CD14-positive monocyte (primary cell): ENCODE results near the gene PDK2. TPM values are rescaled to one million over a fixed set of nuclear protein-coding genes. Genes with fewer than 3 reads are reported as not detected.
A peak's percentile ranks its signal among the peaks of the same experiment; 100 is the strongest.

ENCODE experiments used
- DNase-seq, 3 donors: peaks; one replicate each; pipeline ENCODE4 v3.0.0-alpha.2; 2011 to 2022
- H2AFZ ChIP-seq: 2 replicates; pipeline ENCODE4 v1.6.0; 2012; ENCODE audit warnings: mild to moderate bottlenecking, low read depth, low read length, inconsistent platforms; ENCODE audit not compliant: insufficient read depth, poor library complexity, severe bottlenecking
- H3K27ac ChIP-seq, 2 donors: 1 replicate in 1 of 2; 2 replicates in 1 of 2; pipeline ENCODE4 v1.5.1; 2012 to 2013; ENCODE audit warnings: low read length in 2 of 2, control low read depth in 1 of 2, inconsistent platforms in 1 of 2, low read depth in 1 of 2, mild to moderate bottlenecking in 1 of 2
- H3K27me3 ChIP-seq, 2 donors: one replicate each; pipeline versions ENCODE4 v1.6.0 to v1.6.1; 2011 to 2013; ENCODE audit warnings: low read length in 2 of 2; ENCODE audit not compliant: control insufficient read depth in 2 of 2, insufficient read depth in 2 of 2
- H3K36me3 ChIP-seq, 2 donors: replicated peaks in 1 of 2; 1 replicate in 1 of 2; 2 replicates in 1 of 2; pipeline versions ENCODE4 v1.5.1 to v1.6.1; 2012 to 2013; ENCODE audit warnings: low read length in 2 of 2, control low read depth in 1 of 2, inconsistent platforms in 1 of 2, mild to moderate bottlenecking in 1 of 2; ENCODE audit not compliant: insufficient read depth in 2 of 2, control insufficient read depth in 1 of 2
- H3K4me1 ChIP-seq, 2 donors: 1 replicate in 1 of 2; 2 replicates in 1 of 2; pipeline versions ENCODE4 v1.5.1 to v1.6.1; 2012 to 2013; ENCODE audit warnings: low read length in 2 of 2, control low read depth in 1 of 2, inconsistent platforms in 1 of 2, mild to moderate bottlenecking in 1 of 2, moderate library complexity in 1 of 2; ENCODE audit not compliant: insufficient read depth in 2 of 2, control insufficient read depth in 1 of 2
- H3K4me2 ChIP-seq: replicated peaks from 2 replicates; pipeline ENCODE3; 2012; ENCODE audit warnings: low read length, moderate library complexity, mild to moderate bottlenecking; ENCODE audit not compliant: poor library complexity, severe bottlenecking; ENCODE audit errors: extremely low read depth
- H3K4me3 ChIP-seq, 3 experiments: fragments of 200-600 bp in 1 of 3; sonication (generic) in 1 of 3; replicated peaks in 1 of 3; 1 replicate in 2 of 3; 2 replicates in 1 of 3; pipeline ENCODE4 v1.5.1; 2011 to 2013; ENCODE audit warnings: low read length in 3 of 3, mild to moderate bottlenecking in 3 of 3, control low read depth in 2 of 3, low read depth in 2 of 3, inconsistent platforms in 1 of 3, moderate library complexity in 1 of 3
- H3K79me2 ChIP-seq: 2 replicates; pipeline ENCODE4 v1.6.0; 2012; ENCODE audit warnings: mild to moderate bottlenecking, control low read depth, inconsistent platforms, low read length, moderate library complexity; ENCODE audit not compliant: insufficient read depth
- H3K9ac ChIP-seq: 2 replicates; pipeline ENCODE4 v1.6.0; 2017; ENCODE audit warnings: low read length, mild to moderate bottlenecking; ENCODE audit not compliant: insufficient read depth, poor library complexity, severe bottlenecking
- H3K9me3 ChIP-seq, 2 donors: replicated peaks in 1 of 2; 1 replicate in 1 of 2; 2 replicates in 1 of 2; pipeline versions ENCODE4 v1.5.1 to v1.6.1; 2012 to 2013; ENCODE audit warnings: low read length in 2 of 2, control low read depth in 1 of 2; ENCODE audit not compliant: control insufficient read depth in 1 of 2, insufficient read depth in 1 of 2
- H4K20me1 ChIP-seq: 2 replicates; pipeline ENCODE4 v1.6.0; 2012; ENCODE audit warnings: mild to moderate bottlenecking, low read length, control low read depth, moderate library complexity; ENCODE audit not compliant: insufficient read depth
- H3K27ac Mint-ChIP-seq, 7 donors: one replicate each; pipeline ENCODE4 v1.8.0; 2020; ENCODE audit warnings: mild to moderate bottlenecking in 7 of 7, mixed read lengths in 7 of 7, moderate library complexity in 6 of 7, inconsistent platforms in 2 of 7
- H3K27me3 Mint-ChIP-seq, 3 donors: one replicate each; pipeline ENCODE4 v1.8.0; 2021 to 2022; ENCODE audit warnings: low read depth in 3 of 3, mild to moderate bottlenecking in 3 of 3, mixed read lengths in 3 of 3, moderate library complexity in 3 of 3, inconsistent platforms in 1 of 3
- H3K36me3 Mint-ChIP-seq, 2 donors: one replicate each; pipeline ENCODE4 v1.8.0; 2020; ENCODE audit warnings: mixed read lengths in 2 of 2, inconsistent platforms in 1 of 2, mild to moderate bottlenecking in 1 of 2
- H3K4me1 Mint-ChIP-seq: one replicate; pipeline ENCODE4 v1.8.0; 2020; ENCODE audit warnings: mild to moderate bottlenecking, mixed read lengths
- H3K4me3 Mint-ChIP-seq, 2 donors: one replicate each; pipeline ENCODE4 v1.8.0; 2020; ENCODE audit warnings: mild to moderate bottlenecking in 2 of 2, mixed read lengths in 2 of 2, moderate library complexity in 1 of 2
- H3K9me3 Mint-ChIP-seq, 7 donors: one replicate each; pipeline ENCODE4 v1.8.0; 2020 to 2022; ENCODE audit warnings: mixed read lengths in 7 of 7, mild to moderate bottlenecking in 6 of 7, moderate library complexity in 6 of 7, inconsistent platforms in 2 of 7
- CTCF ChIP-seq: fragments of 200-600 bp; IDR thresholded peaks from one replicate; pipeline ENCODE4 v1.8.0; 2022; ENCODE audit warnings: antibody characterized with exemption, mild to moderate bottlenecking
- WGBS: methylation state at CpG from one replicate; pipeline ENCODE4 v1.1.5; 2013; ENCODE audit warnings: missing lambda C conversion rate; ENCODE audit not compliant: insufficient coverage; 5-methylcytosine and 5-hydroxymethylcytosine counted together
- intact Hi-C, 2 donors: fragments of 100-400 bp; cut with micrococcal nuclease; formaldehyde crosslinking; loops; one replicate each; pipeline versions ENCODE4 v1.15.0 to v1.15.1; 2023
- polyA plus RNA-seq, 3 donors: library from polyadenylated mRNA; depleted of rRNA in 1 of 3; unstranded in 2 of 3; stranded (reverse) in 1 of 3; fragments of 300-500 nt in 2 of 3; fragments of >200 nt in 1 of 3; fragmentation: Illumina TruSeq in 2 of 3; gene quantifications; 1 replicate in 2 of 3; 2 replicates in 1 of 3; pipeline ENCODE4 v1.2.3, GENCODE V29; 2012 to 2021

PDK2 gene
- polyA plus RNA-seq, 3 donors: 15.9 to 43.0 (median 23.4) TPM

GRCh38 chr17:50149417-50150353 lies 54.5 kb downstream of the PDK2 start:
- H3K27me3 ChIP-seq: no peaks in the 10 kb centered on the region
- Mint-ChIP-seq H3K4me3 (peak overlapping the region; percentile 97 to 100), H3K36me3 (peaks cover 22 to 27% of the 10 kb centered on the region in 2 donors), H3K9me3 (peaks cover 0 to 4% (median 0%) of the 10 kb centered on the region in 7 donors), H3K27me3 (peaks cover 0 to 2% (median 1%) of the 10 kb centered on the region in 3 donors), H3K4me1 (peaks cover 55% of the 10 kb centered on the region), H3K27ac (peak overlapping the region; percentile 91 to 98 (median 95))
- peak; percentile 38 to 57 (median 48) for DNase-seq
- H3K9ac ChIP-seq: peak overlapping the region; percentile 90
- TF ChIP-seq CTCF: peak; percentile 20
- H3K4me2 ChIP-seq: peak overlapping the region; percentile 99
- peaks cover 58 to 69% of the 10 kb centered on the region in 2 donors for H3K4me1 ChIP-seq
- H2AFZ ChIP-seq: no peak overlapping the region
- H4K20me1 ChIP-seq: peaks cover 72% of the 10 kb centered on the region
- peak overlapping the region; percentile 83 to 93 for H3K27ac ChIP-seq
- peak overlapping the region; percentile 83 to 100 (median 95) for H3K4me3 ChIP-seq
- under 1% methylated on average over 123 of the region's 123 CpGs for WGBS
- no peaks in the 10 kb centered on the region for H3K9me3 ChIP-seq
- intact Hi-C loops: no loop called here
- peaks cover 10 to 20% of the 10 kb centered on the region in 2 donors for H3K36me3 ChIP-seq
- H3K79me2 ChIP-seq: peaks cover 78% of the 10 kb centered on the region

GRCh38 chr17:50150354-50151040 lies 55.3 kb downstream of the PDK2 start, which contains the start of gene PPP1R9B:
Gene PPP1R9B (minus strand): TSS chr17:50150677. CDS start chr17:50150513, 164 bp downstream.
- Histone ChIP-seq H3K9me3 (no peaks in the 10 kb centered on the region), H3K4me3 (peak within 1 kb of the TSS; percentile 83 to 100 (median 95)), H3K36me3 (peaks cover 2 to 12% of the 10 kb centered on the region in 2 donors), H3K79me2 (peaks cover 73% of the 10 kb centered on the region), H3K27ac (peak within 1 kb of the TSS; percentile 83 to 93), H3K9ac (peak within 1 kb of the TSS; percentile 90), H3K27me3 (no peaks in the 10 kb centered on the region), H4K20me1 (peaks cover 66% of the 10 kb centered on the region), H3K4me1 (peaks cover 58 to 69% of the 10 kb centered on the region in 2 donors), H2AFZ (peak within 1 kb of the TSS; percentile 79), H3K4me2 (peak within 1 kb of the TSS; percentile 99)
- peak within 1 kb of the TSS; percentile 97 to 100 for H3K4me3 Mint-ChIP-seq
- intact Hi-C loops: no loop called here
- TF ChIP-seq CTCF: no peak
- peaks cover 0 to 2% (median 1%) of the 10 kb centered on the region in 3 donors for H3K27me3 Mint-ChIP-seq
- peaks cover 0 to 4% (median 0%) of the 10 kb centered on the region in 7 donors for H3K9me3 Mint-ChIP-seq
- peak within 1 kb of the TSS; percentile 93 to 98 (median 96) for H3K27ac Mint-ChIP-seq
- under 1% methylated on average over 65 of the region's 69 CpGs for WGBS
- peaks cover 55% of the 10 kb centered on the region for H3K4me1 Mint-ChIP-seq
- no peak for DNase-seq
- H3K36me3 Mint-ChIP-seq: peaks cover 14 to 19% of the 10 kb centered on the region in 2 donors
